ENCODE data around the gene ITPR1. TPM values are rescaled to one million over a fixed set of nuclear protein-coding genes. Genes with fewer than 3 reads are reported as not detected.

ITPR1 gene
- polyA plus RNA-seq, 1 of the 3 experiments (the other 2 are of a cell fraction) = 5.9 TPM

DNA sequence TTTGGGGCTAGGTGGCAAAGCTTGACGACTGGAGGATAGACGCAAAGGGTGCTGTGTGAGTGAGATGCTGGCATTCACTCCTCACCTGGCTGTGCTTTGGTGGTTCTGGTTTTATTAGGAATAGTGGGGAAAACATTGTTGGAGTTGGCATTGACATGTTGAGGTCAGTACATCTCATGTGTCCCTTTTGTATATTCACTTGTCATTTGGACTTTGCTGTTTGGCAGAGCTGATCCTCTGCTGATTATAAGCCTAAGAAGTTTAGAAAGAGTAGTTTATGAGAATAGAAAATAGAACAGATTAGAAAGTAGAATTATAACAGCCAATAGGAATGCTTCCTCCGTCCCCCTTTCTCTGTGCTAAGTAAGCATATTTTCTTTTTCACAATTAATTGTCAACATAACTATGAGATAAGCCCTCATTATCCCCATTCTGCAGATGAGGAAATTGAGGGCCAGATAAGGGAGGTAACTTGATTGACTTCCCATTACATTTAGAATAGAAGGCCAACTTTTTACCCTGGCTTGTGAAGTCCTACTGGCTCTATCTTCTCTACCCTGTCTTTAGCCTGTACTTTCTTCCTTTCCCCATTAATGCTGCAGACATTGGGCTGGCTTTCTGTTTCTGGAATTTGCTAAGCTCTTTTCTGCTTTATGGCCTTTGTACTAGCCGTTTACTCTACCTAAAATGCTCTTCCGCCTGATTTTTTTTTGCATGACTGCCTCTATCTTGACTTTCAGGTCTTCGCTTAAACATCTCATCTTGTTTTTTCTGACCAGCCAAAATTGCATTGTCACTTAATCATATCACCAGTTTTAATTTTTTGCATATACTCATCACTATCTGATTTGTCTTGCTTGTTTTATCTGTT lies 12.8 kb downstream of the ITPR1 start:
- POLR2A ChIA-PET = interaction anchor here (0.7 to 6.8 kb wide), 2 partner anchors 13 to 16 kb away, joined by 3 to 49 read pairs; partner anchors contain the start of gene ITPR1
- no peak overlapping the region for H2AFZ ChIP-seq (ENCODE audit: low read depth)

DNA sequence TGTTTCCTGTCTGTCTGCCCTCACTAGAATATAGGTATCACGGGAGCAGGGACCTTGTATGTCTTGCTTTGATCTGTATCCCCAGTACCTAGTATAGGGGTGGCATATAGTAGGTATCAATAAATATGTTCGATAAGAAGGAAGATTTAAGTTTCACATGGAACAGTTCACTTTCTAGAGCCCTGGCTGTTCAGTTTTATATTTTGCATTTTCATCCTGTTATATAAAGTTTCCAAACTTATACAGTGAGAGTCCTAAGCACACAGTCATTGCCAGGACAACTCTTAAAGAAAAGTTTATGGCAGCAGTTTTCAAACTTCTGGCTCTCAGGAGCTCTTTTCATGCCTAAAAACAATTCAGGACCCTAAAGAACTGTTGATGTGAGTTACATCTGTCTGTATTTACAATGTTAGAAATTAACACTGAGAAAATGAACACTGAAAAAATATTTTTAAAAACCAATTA lies 13.4 kb downstream of the ITPR1 start:
- no peaks in the 10 kb centered on the region for H3F3A ChIP-seq (replicated peaks; ENCODE audit: insufficient read depth)
- H2AFZ ChIP-seq (ENCODE audit: low read depth) = no peak overlapping the region
- CTCF ChIA-PET = interaction anchor here (2.5 to 4.5 kb wide), 4 partner anchors 13 to 126 kb away, joined by 11 to 28 read pairs (median 14); partner anchors contain the start of gene ITPR1
- WGBS (ENCODE audit: low lambda C conversion rate) = 64% methylated on average over 2 of the region's 2 CpGs
- H3K27me3 ChIP-seq (ENCODE audit: insufficient read depth) = no peaks in the 10 kb centered on the region
- peaks cover 0 to 3% of the 10 kb centered on the region in 2 experiments for H3K36me3 ChIP-seq (replicated peaks in 1 of 2; ENCODE audit: control insufficient read depth in 1 of 2, insufficient read depth in 2 of 2, low read length in 1 of 2)
- POLR2A ChIA-PET = interaction anchor here (6.8 kb wide), 1 partner anchor 13 kb away, joined by 49 read pairs; the partner anchor contains the start of gene ITPR1
- H4K20me1 ChIP-seq (ENCODE audit: insufficient read depth) = no peaks in the 10 kb centered on the region
- no peaks in the 10 kb centered on the region for H3K79me2 ChIP-seq (ENCODE audit: insufficient read depth)
- no peak overlapping the region for H3K4me3 ChIP-seq (ENCODE audit: low read depth in 2 of 2, low read length in 1 of 2)
- TF ChIP-seq GATA2 (CRISPR knock-in tag; IDR thresholded peaks at IDR 0.05) = peak; percentile 56; the same call in 1 of the 2 replicates
- TF ChIP-seq, protein P1, sequence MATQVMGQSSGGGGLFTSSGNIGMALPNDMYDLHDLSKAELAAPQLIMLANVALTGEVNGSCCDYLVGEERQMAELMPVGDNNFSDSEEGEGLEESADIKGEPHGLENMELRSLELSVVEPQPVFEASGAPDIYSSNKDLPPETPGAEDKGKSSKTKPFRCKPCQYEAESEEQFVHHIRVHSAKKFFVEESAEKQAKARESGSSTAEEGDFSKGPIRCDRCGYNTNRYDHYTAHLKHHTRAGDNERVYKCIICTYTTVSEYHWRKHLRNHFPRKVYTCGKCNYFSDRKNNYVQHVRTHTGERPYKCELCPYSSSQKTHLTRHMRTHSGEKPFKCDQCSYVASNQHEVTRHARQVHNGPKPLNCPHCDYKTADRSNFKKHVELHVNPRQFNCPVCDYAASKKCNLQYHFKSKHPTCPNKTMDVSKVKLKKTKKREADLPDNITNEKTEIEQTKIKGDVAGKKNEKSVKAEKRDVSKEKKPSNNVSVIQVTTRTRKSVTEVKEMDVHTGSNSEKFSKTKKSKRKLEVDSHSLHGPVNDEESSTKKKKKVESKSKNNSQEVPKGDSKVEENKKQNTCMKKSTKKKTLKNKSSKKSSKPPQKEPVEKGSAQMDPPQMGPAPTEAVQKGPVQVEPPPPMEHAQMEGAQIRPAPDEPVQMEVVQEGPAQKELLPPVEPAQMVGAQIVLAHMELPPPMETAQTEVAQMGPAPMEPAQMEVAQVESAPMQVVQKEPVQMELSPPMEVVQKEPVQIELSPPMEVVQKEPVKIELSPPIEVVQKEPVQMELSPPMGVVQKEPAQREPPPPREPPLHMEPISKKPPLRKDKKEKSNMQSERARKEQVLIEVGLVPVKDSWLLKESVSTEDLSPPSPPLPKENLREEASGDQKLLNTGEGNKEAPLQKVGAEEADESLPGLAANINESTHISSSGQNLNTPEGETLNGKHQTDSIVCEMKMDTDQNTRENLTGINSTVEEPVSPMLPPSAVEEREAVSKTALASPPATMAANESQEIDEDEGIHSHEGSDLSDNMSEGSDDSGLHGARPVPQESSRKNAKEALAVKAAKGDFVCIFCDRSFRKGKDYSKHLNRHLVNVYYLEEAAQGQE (IDR thresholded peaks at IDR 0.05; ENCODE audit: low read depth, low read length) = no peak
- DNase-seq = no peak
- H3K9ac ChIP-seq = no peak overlapping the region
- H3K4me2 ChIP-seq = no peak overlapping the region
- no peaks in the 10 kb centered on the region for H3K9me2 ChIP-seq
- H3K4me1 ChIP-seq (ENCODE audit: control insufficient read depth in 1 of 2, insufficient read depth in 2 of 2, low read depth in 1 of 2, low read length in 1 of 2) = peaks cover 9 to 57% of the 10 kb centered on the region in 2 experiments; a peak in 2 of 4 replicates
- no peaks in the 10 kb centered on the region for H3K9me3 ChIP-seq
- H3K27ac ChIP-seq (ENCODE audit: low read depth in 2 of 2, low read length in 1 of 2) = peak overlapping the region in 1 of 2 experiments; percentile 89; a peak in 2 of 4 replicates

More for the DNA sequence above, 12.8 kb downstream of the ITPR1 start:
- no peak for DNase-seq
- Histone ChIP-seq H3K9ac (no peak overlapping the region), H3K27ac (ENCODE audit: low read depth in 2 of 2, low read length in 1 of 2) (peak overlapping the region in 1 of 2 experiments; percentile 89; a peak in 2 of 4 replicates), H3F3A (replicated peaks; ENCODE audit: insufficient read depth) (no peaks in the 10 kb centered on the region), H3K36me3 (replicated peaks in 1 of 2; ENCODE audit: control insufficient read depth in 1 of 2, insufficient read depth in 2 of 2, low read length in 1 of 2) (peaks cover 0 to 4% of the 10 kb centered on the region in 2 experiments), H3K27me3 (ENCODE audit: insufficient read depth) (no peaks in the 10 kb centered on the region), H3K9me2 (no peaks in the 10 kb centered on the region), H3K4me2 (0 out of 2 replicates have a peak overlapping the region, but pooled peaks have one; percentile 78), H3K4me1 (ENCODE audit: control insufficient read depth in 1 of 2, insufficient read depth in 2 of 2, low read depth in 1 of 2, low read length in 1 of 2) (peaks cover 9 to 56% of the 10 kb centered on the region in 2 experiments; a peak in 2 of 4 replicates), H3K4me3 (ENCODE audit: low read depth in 2 of 2, low read length in 1 of 2) (no peak overlapping the region), H4K20me1 (ENCODE audit: insufficient read depth) (no peaks in the 10 kb centered on the region), H3K9me3 (no peaks in the 10 kb centered on the region), H3K79me2 (ENCODE audit: insufficient read depth) (no peaks in the 10 kb centered on the region)
- TF ChIP-seq ELF1 (IDR thresholded peaks at IDR 0.05) = no peak
- no peak for TF ChIP-seq RXRA (IDR thresholded peaks at IDR 0.05; ENCODE audit: borderline replicate concordance, low read depth)
- TF ChIP-seq, protein P1 (IDR thresholded peaks at IDR 0.05; ENCODE audit: low read depth, low read length) = no peak
- TF ChIP-seq GATA2 (CRISPR knock-in tag; IDR thresholded peaks at IDR 0.05) = no peak; the same call in 1 of the 2 replicates
- TF ChIP-seq FOXM1 (IDR thresholded peaks at IDR 0.05; ENCODE audit: low read depth) = no peak
- 88% methylated on average over 6 of the region's 6 CpGs for WGBS (ENCODE audit: low lambda C conversion rate)
- CTCF ChIA-PET = interaction anchor here (1.9 to 4.5 kb wide), 6 partner anchors 12 to 155 kb away, joined by 11 to 28 read pairs (median 13); partner anchors contain the start of gene ITPR1

Measured in SK-N-SH (cell line).